Parathyroid adenoma (tissue), 2 donors: ENCODE measurements around the gene OR2V2.
A peak's percentile ranks its signal among the peaks of the same experiment; 100 is the strongest.
"Not testable (repeated sequence)": the region's sequence is repeated elsewhere in the genome, so short reads cannot be mapped to it uniquely, and the experiment has no call there.

Experiments used
- H2AFZ ChIP-seq: fragments of 300-600 bp; sonication (generic); one replicate; pipeline ENCODE4 v1.7.0; 2017; ENCODE audit warnings: antibody characterized with exemption, mild to moderate bottlenecking
- H3K27ac ChIP-seq: fragments of 300-600 bp; sonication (generic); one replicate; pipeline ENCODE4 v1.7.0; 2017
- H3K27me3 ChIP-seq: fragments of 300-600 bp; sonication (generic); one replicate; pipeline ENCODE4 v1.7.0; 2017; ENCODE audit warnings: low read length; ENCODE audit not compliant: control insufficient read depth, insufficient read depth
- H3K36me3 ChIP-seq: fragments of 300-600 bp; sonication (generic); one replicate; pipeline ENCODE4 v1.7.0; 2017; ENCODE audit warnings: low read length; ENCODE audit not compliant: control insufficient read depth, insufficient read depth
- H3K4me1 ChIP-seq: fragments of 300-600 bp; sonication (generic); one replicate; pipeline ENCODE4 v1.7.0; 2017; ENCODE audit warnings: control low read depth
- H3K4me2 ChIP-seq: fragments of 300-600 bp; sonication (generic); one replicate; pipeline ENCODE4 v1.7.0; 2017; ENCODE audit warnings: low read length
- H3K4me3 ChIP-seq: fragments of 300-600 bp; sonication (generic); one replicate; pipeline ENCODE4 v1.7.0; 2017; ENCODE audit warnings: low read depth, low read length
- H3K79me2 ChIP-seq: fragments of 300-600 bp; sonication (generic); one replicate; pipeline ENCODE4 v1.7.0; 2017; ENCODE audit warnings: control low read depth
- H3K9ac ChIP-seq: fragments of 300-600 bp; sonication (generic); one replicate; pipeline ENCODE4 v1.7.0; 2017; ENCODE audit warnings: mild to moderate bottlenecking
- H3K9me3 ChIP-seq: fragments of 300-600 bp; sonication (generic); one replicate; pipeline ENCODE4 v1.7.0; 2017; ENCODE audit warnings: low read length; ENCODE audit not compliant: control insufficient read depth
- TF ChIP-seq, protein P1 (sequence below): fragments of 300-600 bp; sonication (generic); IDR thresholded peaks from one replicate; pipeline ENCODE4 v1.7.0; 2017; ENCODE audit warnings: antibody characterized with exemption, mild to moderate bottlenecking
- donor health status: primary hyperparathyroidism.

The OR2V2 gene

DNA sequence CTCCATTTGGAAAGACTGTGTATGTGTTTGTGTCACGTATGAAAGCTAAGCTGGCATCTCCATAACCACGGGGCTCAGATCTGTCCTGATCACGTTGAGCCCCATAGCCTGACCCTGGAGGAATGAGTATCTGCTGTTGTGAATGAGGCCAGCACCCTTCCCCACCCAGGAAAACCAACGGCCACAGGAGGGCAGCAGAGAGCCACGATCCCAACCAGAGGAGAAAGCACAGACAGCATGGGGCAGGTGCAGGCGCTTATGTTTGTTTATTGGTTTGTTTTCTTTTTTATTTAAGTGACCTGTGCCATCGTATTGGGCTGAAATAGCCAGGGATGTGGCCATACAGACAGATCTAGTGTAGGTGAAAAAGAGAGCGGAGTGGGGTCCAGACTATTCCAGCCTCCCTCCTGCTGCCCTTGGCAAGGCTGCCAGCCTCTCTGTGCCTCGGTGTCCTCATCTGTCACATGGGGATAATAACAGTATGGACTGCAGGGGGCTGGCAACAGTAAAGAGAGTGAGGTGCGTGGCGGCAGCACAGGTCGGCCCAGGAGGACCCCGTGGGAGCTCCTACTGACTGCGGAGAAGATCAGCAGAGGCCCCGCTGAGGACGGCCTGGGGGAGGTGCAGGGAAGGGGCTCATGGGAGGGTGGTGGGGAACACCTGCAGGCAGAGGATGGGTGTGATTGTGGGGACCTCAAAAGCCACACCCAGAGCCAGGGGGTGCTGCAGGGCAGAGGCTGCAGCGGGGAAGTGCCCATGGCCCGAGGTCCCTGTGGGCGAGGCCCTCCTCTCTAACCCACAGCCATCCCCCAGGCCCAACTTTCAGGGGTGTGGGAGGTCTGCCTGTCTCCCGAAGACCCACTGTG, 12.1 kb downstream of the OR2V2 start:
- Histone ChIP-seq H3K36me3 (no peaks in the 10 kb centered on the region), H3K27ac (no peak overlapping the region), H3K4me3 (no peak overlapping the region), H3K4me1 (peaks cover 6% of the 10 kb centered on the region), H3K9me3 (no peaks in the 10 kb centered on the region), H3K9ac (no peak overlapping the region), H3K4me2 (no peak overlapping the region), H3K27me3 (peaks cover 4% of the 10 kb centered on the region), H3K79me2 (no peaks in the 10 kb centered on the region), H2AFZ (no peak overlapping the region)
- TF ChIP-seq, protein P1, sequence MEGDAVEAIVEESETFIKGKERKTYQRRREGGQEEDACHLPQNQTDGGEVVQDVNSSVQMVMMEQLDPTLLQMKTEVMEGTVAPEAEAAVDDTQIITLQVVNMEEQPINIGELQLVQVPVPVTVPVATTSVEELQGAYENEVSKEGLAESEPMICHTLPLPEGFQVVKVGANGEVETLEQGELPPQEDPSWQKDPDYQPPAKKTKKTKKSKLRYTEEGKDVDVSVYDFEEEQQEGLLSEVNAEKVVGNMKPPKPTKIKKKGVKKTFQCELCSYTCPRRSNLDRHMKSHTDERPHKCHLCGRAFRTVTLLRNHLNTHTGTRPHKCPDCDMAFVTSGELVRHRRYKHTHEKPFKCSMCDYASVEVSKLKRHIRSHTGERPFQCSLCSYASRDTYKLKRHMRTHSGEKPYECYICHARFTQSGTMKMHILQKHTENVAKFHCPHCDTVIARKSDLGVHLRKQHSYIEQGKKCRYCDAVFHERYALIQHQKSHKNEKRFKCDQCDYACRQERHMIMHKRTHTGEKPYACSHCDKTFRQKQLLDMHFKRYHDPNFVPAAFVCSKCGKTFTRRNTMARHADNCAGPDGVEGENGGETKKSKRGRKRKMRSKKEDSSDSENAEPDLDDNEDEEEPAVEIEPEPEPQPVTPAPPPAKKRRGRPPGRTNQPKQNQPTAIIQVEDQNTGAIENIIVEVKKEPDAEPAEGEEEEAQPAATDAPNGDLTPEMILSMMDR: peak; percentile 91

DNA sequence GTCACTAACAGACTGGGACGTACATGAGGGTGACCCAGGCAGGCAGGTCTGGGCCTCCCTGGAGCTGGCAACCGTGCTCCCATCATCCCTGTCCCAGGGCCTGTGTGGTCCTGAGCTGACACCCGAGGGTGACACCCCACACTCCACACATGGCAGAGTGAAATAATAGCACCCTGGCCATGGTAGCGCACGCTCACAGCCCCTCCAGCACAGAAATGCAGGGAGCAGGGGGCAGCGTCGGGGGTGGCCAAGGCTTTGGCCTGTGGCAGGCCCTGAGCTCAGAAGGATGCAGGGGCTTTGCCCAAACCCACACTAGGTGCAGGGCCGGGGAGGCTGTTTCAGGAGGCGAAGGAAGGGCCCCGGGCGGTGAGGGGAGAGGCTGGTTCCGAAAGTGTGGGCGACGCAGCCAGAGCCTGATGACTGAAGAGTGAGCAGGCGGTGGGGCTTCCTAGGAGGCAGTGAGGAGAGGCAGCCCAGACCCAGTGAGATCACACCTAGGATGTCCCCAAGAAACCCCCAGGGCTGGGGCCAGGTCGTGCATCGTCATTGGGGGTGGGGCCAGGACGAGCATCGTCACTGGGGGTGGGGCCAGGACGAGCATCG, 12.9 kb downstream of the OR2V2 start:
- Histone ChIP-seq H3K27ac (no peak overlapping the region), H3K4me3 (no peak overlapping the region), H3K79me2 (no peaks in the 10 kb centered on the region), H3K9me3 (no peaks in the 10 kb centered on the region), H3K9ac (no peak overlapping the region), H3K4me2 (no peak overlapping the region), H3K36me3 (no peaks in the 10 kb centered on the region), H3K4me1 (peaks cover 6% of the 10 kb centered on the region), H2AFZ (peak overlapping the region; percentile 60), H3K27me3 (peaks cover 6% of the 10 kb centered on the region)
- TF ChIP-seq, protein P1: no peak

- peak overlapping the region; percentile 23 for H2AFZ ChIP-seq
- not testable (repeated sequence) for H3K36me3 ChIP-seq, H3K4me3 ChIP-seq, H3K79me2 ChIP-seq, H3K4me2 ChIP-seq, H3K9me3 ChIP-seq, H3K27me3 ChIP-seq, H3K4me1 ChIP-seq, H3K9ac ChIP-seq, H3K27ac ChIP-seq
Measured at GRCh38 chr5:181160755-181161533, 13.6 kb downstream of the OR2V2 start.

DNA sequence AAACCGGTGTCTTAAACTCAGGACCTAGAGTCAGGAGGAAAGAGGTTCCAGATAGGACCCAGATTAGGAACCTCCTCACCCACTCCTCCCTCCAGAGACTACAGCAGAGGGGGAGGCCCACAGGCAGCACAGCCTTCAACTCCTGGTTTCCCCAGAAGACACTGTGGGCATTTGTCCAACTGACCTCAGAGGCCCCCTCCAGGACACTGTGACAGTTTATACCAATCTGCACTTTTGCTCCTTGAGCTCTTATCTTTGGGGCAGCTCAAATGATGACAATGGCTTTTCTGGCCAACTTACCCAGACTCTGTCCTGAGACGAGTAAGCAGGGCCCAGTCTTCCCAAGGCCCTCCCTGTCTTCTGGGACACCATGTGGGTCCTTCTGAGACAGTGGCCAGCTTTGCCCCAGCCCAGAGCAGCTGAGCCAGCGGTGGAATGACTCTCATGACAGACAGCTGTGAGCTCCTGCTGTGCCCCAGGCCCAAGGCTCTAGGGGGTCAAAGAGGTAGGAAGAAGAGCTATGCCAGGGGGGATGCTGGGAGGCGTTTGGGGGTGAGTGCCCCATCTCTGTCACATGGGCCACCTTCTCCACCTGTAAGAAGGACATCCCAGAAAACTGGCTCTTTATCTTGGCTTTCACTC, 14.3 kb downstream of the OR2V2 start:
- Histone ChIP-seq H3K4me3 (no peak overlapping the region), H3K27ac (no peak overlapping the region), H2AFZ (peak overlapping the region; percentile 23), H3K4me2 (no peak overlapping the region), H3K4me1 (peaks cover 6% of the 10 kb centered on the region), H3K9ac (no peak overlapping the region), H3K36me3 (no peaks in the 10 kb centered on the region), H3K79me2 (no peaks in the 10 kb centered on the region), H3K27me3 (peaks cover 6% of the 10 kb centered on the region), H3K9me3 (no peaks in the 10 kb centered on the region)
- TF ChIP-seq, protein P1: no peak
